ENCODE results near the gene RALGDS. TPM values are rescaled to one million over a fixed set of nuclear protein-coding genes. Genes with fewer than 3 reads are reported as not detected.
A peak's percentile ranks its signal among the peaks of the same experiment; 100 is the strongest.

RALGDS gene
- total RNA-seq, 1 experiment from 2014 or later = 22.9 TPM

GRCh38 chr9:133143639-133144141 lies 22.6 kb upstream of the RALGDS start:
- H3K36me3 Mint-ChIP-seq = no peaks in the 10 kb centered on the region
- H3K4me3 Mint-ChIP-seq = peak overlapping the region; percentile 62
- TF ChIP-seq HMGA2 (CRISPR knock-in tag; IDR thresholded peaks at IDR 0.05) = peak; percentile 97
- TF ChIP-seq TP53 (CRISPR knock-in tag; IDR thresholded peaks at IDR 0.05) = no peak
- ChIA-PET POLR2A (interaction anchor here (0.9 to 1.5 kb wide), 3 partner anchors 24 to 113 kb away, joined by 3 to 5 read pairs (median 3); partner anchors contain the start of gene GTF3C5), CTCF (interaction anchor here (0.6 to 5.4 kb wide), 53 partner anchors 7 to 701 kb away, joined by 3 to 93 read pairs (median 7); partner anchors contain the start of genes CACFD1, CEL, GTF3C5 and RALGDS)
- H3K4me1 Mint-ChIP-seq = peaks cover 24% of the 10 kb centered on the region
- ATAC-seq (no peak), DNase-seq (ENCODE audit: low spot score) (no peak)
- H3K27me3 Mint-ChIP-seq (ENCODE audit: low read depth) = peaks cover 10% of the 10 kb centered on the region
- no peaks in the 10 kb centered on the region for H3K9me3 Mint-ChIP-seq
- no peak overlapping the region for H3K27ac Mint-ChIP-seq

GRCh38 chr9:133142684-133143622 lies 21.9 kb upstream of the RALGDS start:
- H3K4me1 Mint-ChIP-seq = peaks cover 19% of the 10 kb centered on the region
- H3K27me3 Mint-ChIP-seq (ENCODE audit: low read depth) = peaks cover 8% of the 10 kb centered on the region
- no peak for ATAC-seq
- no peak overlapping the region for H3K4me3 Mint-ChIP-seq
- TF ChIP-seq NFATC4 (CRISPR knock-in tag; IDR thresholded peaks at IDR 0.05) = no peak
- no peak for TF ChIP-seq ZNF317 (CRISPR knock-in tag; IDR thresholded peaks at IDR 0.05; ENCODE audit: borderline replicate concordance, low read depth)
- TF ChIP-seq KAT7 (CRISPR knock-in tag; IDR thresholded peaks at IDR 0.05; ENCODE audit: borderline replicate concordance) = no peak
- TF ChIP-seq CBFB (CRISPR knock-in tag; IDR thresholded peaks at IDR 0.05; ENCODE audit: low read depth) = no peak
- no peak for TF ChIP-seq TEAD1 (CRISPR knock-in tag; IDR thresholded peaks at IDR 0.05)
- TF ChIP-seq MXD4 (CRISPR knock-in tag; IDR thresholded peaks at IDR 0.05; ENCODE audit: borderline replicate concordance) = no peak
- TF ChIP-seq HMGXB4 (CRISPR knock-in tag; IDR thresholded peaks at IDR 0.05) = no peak
- no peak for TF ChIP-seq ZBTB21 (CRISPR knock-in tag; IDR thresholded peaks at IDR 0.05; ENCODE audit: borderline replicate concordance)
- no peak for TF ChIP-seq ELF4 (CRISPR knock-in tag; IDR thresholded peaks at IDR 0.05; ENCODE audit: low read depth)
- TF ChIP-seq ZNF232 (CRISPR knock-in tag; IDR thresholded peaks at IDR 0.05) = no peak
- TF ChIP-seq CREM (CRISPR knock-in tag; IDR thresholded peaks at IDR 0.05) = no peak
- no peak for DNase-seq (ENCODE audit: low spot score)
- ChIA-PET CTCF (interaction anchor here (0.6 to 5.4 kb wide), 22 partner anchors 10 to 702 kb away, joined by 3 to 93 read pairs (median 15); partner anchors contain the start of genes GTF3C5 and RALGDS), POLR2A (no interaction called here)
- H3K36me3 Mint-ChIP-seq = no peaks in the 10 kb centered on the region
- no peak overlapping the region for H3K27ac Mint-ChIP-seq
- H3K9me3 Mint-ChIP-seq = no peaks in the 10 kb centered on the region

- TF ChIP-seq PREB (CRISPR knock-in tag; IDR thresholded peaks at IDR 0.05; ENCODE audit: borderline replicate concordance) (no peak), ZNF416 (CRISPR knock-in tag; IDR thresholded peaks at IDR 0.05) (no peak), CBFB (CRISPR knock-in tag; IDR thresholded peaks at IDR 0.05; ENCODE audit: low read depth) (no peak), E2F1 (CRISPR knock-in tag; IDR thresholded peaks at IDR 0.05) (no peak)
- H3K4me3 Mint-ChIP-seq = no peak overlapping the region
- no peaks in the 10 kb centered on the region for H3K9me3 Mint-ChIP-seq
- no peak overlapping the region for H3K27ac Mint-ChIP-seq
- DNase-seq (ENCODE audit: low spot score) = no peak
- no peaks in the 10 kb centered on the region for H3K36me3 Mint-ChIP-seq
- H3K27me3 Mint-ChIP-seq (ENCODE audit: low read depth) = peaks cover 7% of the 10 kb centered on the region
- ChIA-PET CTCF (interaction anchor here (1.0 kb wide), 1 partner anchor 101 kb away, joined by 3 read pairs; no protein-coding TSS in a partner anchor), POLR2A (no interaction called here)
- ATAC-seq = no peak
- peaks cover 11% of the 10 kb centered on the region for H3K4me1 Mint-ChIP-seq
Measured at GRCh38 chr9:133141833-133142595, 21.0 kb upstream of the RALGDS start.

Measured in WTC11 (cell line).